Endothelial cell of hepatic sinusoid (primary cell): Measurements from ENCODE around the gene PSG7.
"Not testable (repeated sequence)": the region's sequence is repeated elsewhere in the genome, so short reads cannot be mapped to it uniquely, and the experiment has no call there.

Source experiments
- in situ Hi-C: cut with HindIII; loops from 2 replicates; pipeline ENCODE4 v1.10.0; 2017; ENCODE audit warnings: low sequenced_read_pairs

The PSG7 gene

GRCh38 chr19:42937107-42937506, at the start of gene PSG7:
TSS of gene PSG7 (minus strand) at chr19:42937207. CDS start at chr19:42937076, 131 bp downstream.
- in situ Hi-C loops = not testable (repeated sequence)

DNA sequence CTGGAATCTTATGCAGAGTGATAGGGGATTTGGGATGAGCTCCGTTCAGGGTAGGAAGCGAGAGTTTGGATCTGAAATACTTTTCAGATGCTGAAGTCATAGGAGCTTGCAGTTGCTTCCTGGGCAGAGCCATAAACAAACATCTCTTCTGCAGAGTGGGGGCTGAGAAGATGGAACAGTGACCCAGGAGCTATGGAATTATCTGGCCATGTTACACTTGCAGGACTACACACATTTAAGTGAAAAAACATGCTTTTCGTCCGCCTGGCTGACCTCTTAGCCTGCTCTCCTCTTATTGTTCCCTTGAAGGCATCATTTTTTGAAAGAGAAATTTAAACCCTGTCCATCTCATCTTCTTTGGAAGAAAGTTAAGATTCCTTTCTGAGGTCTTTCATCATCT, 48.6 kb upstream of the PSG7 start:
- in situ Hi-C loops = no loop called here

- in situ Hi-C loops = not testable (repeated sequence)
Measured at GRCh38 chr19:42982111-42982510, 45.1 kb upstream of the PSG7 start.

- in situ Hi-C loops = not testable (repeated sequence)
Measured at GRCh38 chr19:42971451-42971850, 34.4 kb upstream of the PSG7 start.

- in situ Hi-C loops = no loop called here
Measured at GRCh38 chr19:42965176-42965575, 28.2 kb upstream of the PSG7 start.

DNA sequence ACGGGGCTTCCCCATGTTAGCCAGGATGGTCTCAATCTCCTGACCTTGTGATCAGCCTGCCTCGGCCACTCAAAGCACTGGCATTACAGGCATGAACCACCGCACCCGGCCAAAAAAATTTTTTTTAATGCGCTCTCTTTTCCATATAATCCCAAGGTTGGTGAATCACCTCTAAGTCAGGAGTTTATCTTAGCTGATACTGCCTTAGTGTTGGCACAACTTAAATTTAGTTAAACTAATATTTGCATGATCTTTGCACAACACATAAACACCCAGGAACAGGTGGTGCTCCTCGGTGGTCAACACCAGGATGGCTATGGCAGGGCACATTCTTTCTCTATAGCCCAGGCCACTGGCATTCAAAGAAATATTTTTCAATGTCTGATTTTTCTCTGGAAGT, 24.1 kb upstream of the PSG7 start:
- in situ Hi-C loops = no loop called here

DNA sequence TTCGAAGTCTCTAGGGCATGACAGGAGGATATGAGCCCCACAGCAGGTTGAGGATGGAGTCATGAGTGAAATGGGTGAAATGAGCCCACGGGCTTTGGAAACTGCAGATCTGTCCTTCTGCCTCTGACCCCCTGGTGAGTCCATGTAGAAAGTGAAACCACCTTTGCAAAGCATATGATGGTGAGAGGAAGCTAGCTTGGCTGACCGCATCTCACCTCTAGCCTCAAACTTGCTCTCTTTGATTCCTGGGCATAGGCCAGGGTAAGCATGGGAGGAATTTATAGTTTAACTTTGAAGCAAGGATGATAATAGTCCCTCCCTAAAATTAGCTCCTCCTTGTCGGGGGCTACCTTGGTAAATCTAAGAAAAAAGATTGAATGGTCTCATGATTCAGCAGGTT, 15.1 kb upstream of the PSG7 start:
- in situ Hi-C loops = not testable (repeated sequence)

- in situ Hi-C loops = not testable (repeated sequence)
Measured at GRCh38 chr19:42951476-42951875, 14.5 kb upstream of the PSG7 start.

DNA sequence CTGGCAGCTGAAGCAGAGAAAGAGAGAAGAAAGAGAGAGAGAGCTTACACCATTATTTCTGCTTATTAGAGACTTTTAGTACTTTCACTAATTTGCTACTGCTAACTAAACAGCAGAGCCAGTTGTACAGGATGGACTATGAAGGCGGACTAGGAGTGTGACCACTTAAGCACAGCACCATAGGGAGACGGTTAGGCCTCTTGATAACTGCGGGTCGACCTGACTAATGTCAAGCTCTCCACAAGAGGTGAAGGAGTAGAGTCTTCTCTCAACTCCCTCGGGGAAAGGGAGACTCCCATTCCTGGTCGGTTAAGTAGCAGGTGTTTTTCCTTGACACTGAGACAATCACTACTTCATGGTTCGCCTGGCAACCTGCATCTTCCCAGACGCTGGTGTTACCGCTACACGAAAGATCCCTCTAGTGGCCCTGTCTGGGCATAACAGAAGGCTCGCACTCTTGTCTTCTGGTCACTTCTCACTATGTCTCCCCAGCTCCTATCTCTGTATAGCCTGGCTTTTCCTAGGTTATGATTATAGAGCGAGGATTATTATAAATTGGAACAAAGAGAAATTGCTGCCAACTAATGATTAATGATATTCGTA, 5.3 kb upstream of the PSG7 start:
- in situ Hi-C loops = no loop called here

DNA sequence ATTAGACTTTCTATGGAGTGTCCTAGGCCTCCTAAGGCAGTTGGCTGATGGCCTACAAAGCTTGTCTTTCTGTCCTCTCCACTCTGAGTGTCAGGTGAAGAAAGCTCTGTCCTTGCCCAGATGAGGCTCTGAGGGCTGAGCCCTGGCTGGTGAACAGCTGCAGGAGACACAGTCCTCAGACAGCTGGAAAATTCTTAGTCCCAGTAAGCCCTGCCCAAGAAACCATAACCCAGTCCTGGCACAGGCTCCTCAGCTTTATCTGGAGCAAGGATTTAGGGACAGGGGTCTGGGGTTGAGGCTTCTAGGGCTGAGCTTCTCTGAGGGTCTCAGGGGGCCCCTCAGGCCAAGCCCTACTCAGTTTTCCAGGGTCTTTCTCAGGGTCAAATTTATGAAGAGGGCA, 2.3 kb downstream of the PSG7 start:
- in situ Hi-C loops = not testable (repeated sequence)

- in situ Hi-C loops = not testable (repeated sequence)
Measured at GRCh38 chr19:42934183-42934582, 2.8 kb downstream of the PSG7 start.

GRCh38 chr19:42933412-42933811, 3.6 kb downstream of the PSG7 start:
- in situ Hi-C loops = not testable (repeated sequence)

- in situ Hi-C loops = not testable (repeated sequence)
Measured at GRCh38 chr19:42932485-42933101, 4.4 kb downstream of the PSG7 start.

DNA sequence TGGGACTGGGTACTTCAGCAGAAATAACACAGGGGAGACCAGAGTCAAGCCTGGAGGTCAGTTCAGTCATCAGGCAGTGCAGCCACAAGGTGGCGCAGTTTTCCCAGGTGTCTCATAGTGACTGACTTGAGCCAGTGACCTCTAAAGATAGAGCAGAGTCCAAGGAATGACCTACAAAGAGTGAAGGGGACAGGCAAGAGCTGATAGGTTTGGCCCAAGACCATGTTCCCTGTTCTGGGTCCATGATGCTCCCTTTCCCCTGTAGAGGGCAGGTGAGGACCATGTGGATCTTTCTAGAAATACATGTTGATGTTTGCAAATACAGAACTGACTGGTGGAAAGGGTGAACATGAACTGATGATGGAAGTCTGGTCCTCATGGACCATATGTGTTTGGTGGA, 6.8 kb downstream of the PSG7 start:
- in situ Hi-C loops = not testable (repeated sequence)

- in situ Hi-C loops = no loop called here
Measured at GRCh38 chr19:42928896-42929295, 8.1 kb downstream of the PSG7 start.

- in situ Hi-C loops = no loop called here
Measured at GRCh38 chr19:42926781-42927180, 10.2 kb downstream of the PSG7 start.

DNA sequence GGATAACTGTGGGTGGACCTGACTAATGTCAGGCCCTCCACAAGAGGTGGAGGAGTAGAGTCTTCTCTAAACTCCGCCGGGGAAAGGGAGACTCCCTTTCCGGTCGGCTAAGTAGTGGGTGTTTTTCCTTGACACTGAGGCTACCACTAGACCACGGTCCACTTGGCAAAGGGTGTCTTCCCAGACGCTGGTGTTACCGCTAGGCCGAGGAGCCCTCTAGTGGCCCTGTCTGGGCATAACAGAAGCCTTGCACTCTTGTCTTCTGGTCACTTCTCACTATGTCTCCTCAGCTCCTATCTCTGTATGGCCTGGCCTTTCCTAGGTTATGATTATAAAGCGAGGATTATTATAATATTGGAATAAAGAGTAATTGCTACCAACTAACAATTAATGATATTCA, 13.9 kb downstream of the PSG7 start:
- in situ Hi-C loops = not testable (repeated sequence)

GRCh38 chr19:42920971-42921370, 16.0 kb downstream of the PSG7 start:
- in situ Hi-C loops = not testable (repeated sequence)

GRCh38 chr19:42919757-42920079, 17.3 kb downstream of the PSG7 start:
- in situ Hi-C loops = no loop called here

DNA sequence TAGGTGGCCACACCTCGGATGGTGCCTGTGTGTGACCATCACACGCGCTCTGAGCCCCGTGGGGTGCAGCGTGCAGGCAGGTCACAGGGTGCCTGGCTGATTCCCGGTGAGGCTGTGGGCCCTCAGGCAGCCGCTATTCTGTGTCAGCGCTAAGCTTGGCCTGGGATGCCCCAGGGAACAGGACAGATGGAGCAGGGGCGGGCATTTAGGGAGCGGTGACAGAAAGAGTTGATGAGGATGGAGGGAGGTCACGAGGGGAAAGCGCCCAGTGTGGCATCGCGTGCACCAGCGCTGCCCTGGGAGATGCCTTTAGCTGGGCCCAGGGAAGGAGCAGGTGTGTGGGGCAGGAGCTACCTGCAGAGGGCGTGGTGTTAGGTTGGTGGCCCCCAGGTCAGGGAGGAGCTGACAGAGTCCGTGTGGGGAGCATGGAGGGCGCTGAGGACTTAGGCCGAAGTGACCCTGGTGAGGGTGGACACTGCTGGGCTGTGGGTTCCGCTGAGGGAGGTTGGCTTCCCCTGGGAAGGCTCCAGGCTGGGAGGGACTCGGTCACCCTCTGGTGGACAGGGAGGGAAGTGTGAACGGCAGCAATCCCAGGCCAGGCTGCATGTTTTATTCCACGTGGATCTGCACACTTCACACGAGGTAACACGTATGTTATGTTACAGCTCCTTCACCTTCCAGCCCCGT, 17.8 kb downstream of the PSG7 start:
- in situ Hi-C loops = not testable (repeated sequence)

DNA sequence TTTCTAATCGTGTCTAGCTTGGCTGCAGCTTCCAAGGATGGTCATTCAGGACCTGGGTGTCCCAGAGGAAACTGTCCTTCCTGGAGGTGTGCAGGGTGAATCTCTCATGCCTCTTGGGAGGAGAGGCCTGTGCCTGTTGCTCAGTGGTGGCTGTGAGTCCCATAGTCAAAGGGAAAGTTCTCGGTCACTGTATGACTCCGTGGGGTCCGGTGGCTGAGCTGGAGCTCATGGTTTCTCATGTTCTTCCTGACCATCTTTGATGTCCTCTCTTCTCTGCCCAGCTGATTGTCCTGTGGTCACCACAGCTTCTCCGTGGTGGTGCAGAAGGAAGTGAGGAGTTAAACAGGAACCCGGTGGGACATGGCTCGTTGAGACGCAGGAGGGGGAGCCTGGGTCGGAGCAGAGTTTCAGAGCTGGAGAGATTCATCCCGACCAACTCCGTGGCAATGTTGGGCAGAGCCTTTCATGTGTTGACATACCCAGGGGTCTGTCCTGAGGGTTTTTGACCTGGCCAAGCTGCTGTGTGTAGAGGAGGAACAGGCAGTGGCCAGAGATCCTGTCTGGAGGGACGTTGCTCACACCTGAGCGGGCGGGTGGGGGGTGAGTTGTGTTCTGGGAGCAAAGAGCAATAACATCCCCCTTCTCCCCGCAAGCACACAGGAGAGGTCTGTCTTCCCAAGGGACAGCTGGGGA, 18.5 kb downstream of the PSG7 start:
- in situ Hi-C loops = not testable (repeated sequence)

- in situ Hi-C loops = not testable (repeated sequence)
Measured at GRCh38 chr19:42917634-42918033, 19.4 kb downstream of the PSG7 start, which contains the start of gene PSG6. TSS of gene PSG6 (minus strand) at chr19:42917894. CDS start at chr19:42917792, 102 bp downstream.
